Measurements from ENCODE around the gene TOR4A.

TOR4A gene

DNA sequence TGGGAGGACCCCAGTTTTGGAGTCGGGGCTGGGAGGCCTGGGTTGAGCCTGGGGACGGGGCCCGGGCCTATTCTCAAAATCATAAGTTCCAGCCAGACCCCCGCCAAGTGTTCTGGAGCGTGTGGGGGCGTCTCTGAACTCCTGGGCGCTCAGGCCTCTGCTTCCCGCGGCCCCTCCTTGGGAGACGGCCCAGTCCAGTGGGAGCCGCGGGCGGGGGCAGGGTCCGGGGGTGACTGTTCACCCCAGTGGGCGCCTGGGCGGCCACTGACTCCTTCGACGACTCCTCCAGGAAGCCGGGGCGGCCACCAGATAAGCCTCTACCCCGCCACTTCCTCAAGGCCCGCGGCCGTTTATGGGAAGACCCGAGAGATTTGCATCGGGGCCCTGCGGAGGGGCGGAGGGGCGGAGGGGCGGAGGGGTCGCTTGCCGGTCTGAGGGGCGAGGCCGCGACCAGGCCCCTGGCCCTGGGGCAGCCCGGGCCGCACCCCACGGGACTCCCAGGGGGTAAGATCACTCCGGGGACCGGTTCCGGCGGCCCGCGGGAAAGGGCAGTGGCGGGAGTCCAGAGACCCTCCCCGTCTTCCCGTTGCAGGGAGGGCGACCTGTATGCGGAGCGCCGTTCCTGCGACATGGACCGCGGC, 655 bp downstream of the TOR4A start:
- Histone ChIP-seq H3K27ac (replicated peaks) (peak overlapping the region; percentile 98), H3K4me3 (replicated peaks; ENCODE audit: insufficient read depth, low read length) (peak overlapping the region; percentile 81), H3K27me3 (ENCODE audit: insufficient read depth, poor library complexity, severe bottlenecking) (no peaks in the 10 kb centered on the region)
- peak; percentile 63 for TF ChIP-seq SPI1 (IDR thresholded peaks at IDR 0.05; ENCODE audit: borderline replicate concordance, low read depth)
- TF ChIP-seq, protein P1, sequence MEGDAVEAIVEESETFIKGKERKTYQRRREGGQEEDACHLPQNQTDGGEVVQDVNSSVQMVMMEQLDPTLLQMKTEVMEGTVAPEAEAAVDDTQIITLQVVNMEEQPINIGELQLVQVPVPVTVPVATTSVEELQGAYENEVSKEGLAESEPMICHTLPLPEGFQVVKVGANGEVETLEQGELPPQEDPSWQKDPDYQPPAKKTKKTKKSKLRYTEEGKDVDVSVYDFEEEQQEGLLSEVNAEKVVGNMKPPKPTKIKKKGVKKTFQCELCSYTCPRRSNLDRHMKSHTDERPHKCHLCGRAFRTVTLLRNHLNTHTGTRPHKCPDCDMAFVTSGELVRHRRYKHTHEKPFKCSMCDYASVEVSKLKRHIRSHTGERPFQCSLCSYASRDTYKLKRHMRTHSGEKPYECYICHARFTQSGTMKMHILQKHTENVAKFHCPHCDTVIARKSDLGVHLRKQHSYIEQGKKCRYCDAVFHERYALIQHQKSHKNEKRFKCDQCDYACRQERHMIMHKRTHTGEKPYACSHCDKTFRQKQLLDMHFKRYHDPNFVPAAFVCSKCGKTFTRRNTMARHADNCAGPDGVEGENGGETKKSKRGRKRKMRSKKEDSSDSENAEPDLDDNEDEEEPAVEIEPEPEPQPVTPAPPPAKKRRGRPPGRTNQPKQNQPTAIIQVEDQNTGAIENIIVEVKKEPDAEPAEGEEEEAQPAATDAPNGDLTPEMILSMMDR (IDR thresholded peaks at IDR 0.05; ENCODE audit: insufficient read depth, low read length): no peak
- peak in 1 of 2 experiments; percentile 53 for DNase-seq (ENCODE audit: low read depth in 1 of 2, low spot score in 1 of 2)

DNA sequence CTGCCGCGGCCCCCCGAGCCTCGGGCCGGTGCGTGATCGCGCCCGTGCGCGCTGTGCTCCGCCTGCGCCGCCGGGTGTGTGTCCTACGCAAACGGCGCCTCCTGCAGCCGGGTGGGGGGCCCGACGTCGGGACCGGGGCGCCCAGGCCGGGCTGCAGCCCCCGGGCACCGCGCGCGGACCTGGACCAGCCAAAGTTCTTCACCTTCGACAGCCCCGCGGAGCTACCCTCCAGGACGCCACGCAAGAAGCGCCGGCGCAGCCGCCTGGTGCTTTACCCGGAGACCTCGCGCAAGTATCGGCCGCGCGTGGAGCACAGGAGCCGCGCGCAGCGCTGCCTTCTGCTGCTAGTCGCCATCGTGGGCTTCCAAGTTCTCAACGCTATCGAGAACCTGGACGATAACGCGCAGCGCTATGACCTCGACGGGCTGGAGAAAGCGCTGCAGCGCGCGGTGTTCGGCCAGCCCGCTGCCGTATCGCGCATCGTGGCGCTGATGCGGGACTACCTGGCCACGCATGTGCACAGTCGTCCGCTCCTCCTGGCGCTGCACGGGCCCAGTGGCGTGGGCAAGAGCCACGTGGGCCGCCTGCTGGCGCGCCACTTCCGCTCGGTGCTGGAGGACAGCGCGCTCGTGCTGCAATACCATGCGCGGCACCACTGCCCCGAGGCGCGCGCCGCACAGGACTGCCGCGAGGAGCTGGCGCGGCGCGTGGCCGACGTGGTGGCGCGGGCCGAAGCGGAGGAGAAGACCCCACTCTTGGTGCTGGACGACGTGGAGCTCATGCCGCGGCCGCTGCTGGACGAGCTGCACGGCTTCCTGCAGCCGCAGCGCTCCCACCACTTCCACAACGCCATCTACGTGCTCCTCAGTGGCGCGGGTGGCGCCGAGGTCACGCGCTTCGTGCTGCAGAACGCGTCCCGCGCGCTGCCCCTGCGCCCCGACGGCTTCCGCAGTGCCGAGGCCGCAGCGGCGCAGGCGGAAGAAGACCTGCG, 1.5 kb downstream of the TOR4A start:
- H3K27ac ChIP-seq (replicated peaks): no peak overlapping the region
- H3K27me3 ChIP-seq (ENCODE audit: insufficient read depth, poor library complexity, severe bottlenecking): no peaks in the 10 kb centered on the region
- TF ChIP-seq, protein P1 (IDR thresholded peaks at IDR 0.05; ENCODE audit: insufficient read depth, low read length): no peak
- TF ChIP-seq SPI1 (IDR thresholded peaks at IDR 0.05; ENCODE audit: borderline replicate concordance, low read depth) (no peak), GABPA (IDR thresholded peaks at IDR 0.05; ENCODE audit: low read depth) (no peak), POLR2AphosphoS5 (IDR thresholded peaks at IDR 0.05; ENCODE audit: low read depth) (no peak)
- TF ChIP-seq, protein P2, sequence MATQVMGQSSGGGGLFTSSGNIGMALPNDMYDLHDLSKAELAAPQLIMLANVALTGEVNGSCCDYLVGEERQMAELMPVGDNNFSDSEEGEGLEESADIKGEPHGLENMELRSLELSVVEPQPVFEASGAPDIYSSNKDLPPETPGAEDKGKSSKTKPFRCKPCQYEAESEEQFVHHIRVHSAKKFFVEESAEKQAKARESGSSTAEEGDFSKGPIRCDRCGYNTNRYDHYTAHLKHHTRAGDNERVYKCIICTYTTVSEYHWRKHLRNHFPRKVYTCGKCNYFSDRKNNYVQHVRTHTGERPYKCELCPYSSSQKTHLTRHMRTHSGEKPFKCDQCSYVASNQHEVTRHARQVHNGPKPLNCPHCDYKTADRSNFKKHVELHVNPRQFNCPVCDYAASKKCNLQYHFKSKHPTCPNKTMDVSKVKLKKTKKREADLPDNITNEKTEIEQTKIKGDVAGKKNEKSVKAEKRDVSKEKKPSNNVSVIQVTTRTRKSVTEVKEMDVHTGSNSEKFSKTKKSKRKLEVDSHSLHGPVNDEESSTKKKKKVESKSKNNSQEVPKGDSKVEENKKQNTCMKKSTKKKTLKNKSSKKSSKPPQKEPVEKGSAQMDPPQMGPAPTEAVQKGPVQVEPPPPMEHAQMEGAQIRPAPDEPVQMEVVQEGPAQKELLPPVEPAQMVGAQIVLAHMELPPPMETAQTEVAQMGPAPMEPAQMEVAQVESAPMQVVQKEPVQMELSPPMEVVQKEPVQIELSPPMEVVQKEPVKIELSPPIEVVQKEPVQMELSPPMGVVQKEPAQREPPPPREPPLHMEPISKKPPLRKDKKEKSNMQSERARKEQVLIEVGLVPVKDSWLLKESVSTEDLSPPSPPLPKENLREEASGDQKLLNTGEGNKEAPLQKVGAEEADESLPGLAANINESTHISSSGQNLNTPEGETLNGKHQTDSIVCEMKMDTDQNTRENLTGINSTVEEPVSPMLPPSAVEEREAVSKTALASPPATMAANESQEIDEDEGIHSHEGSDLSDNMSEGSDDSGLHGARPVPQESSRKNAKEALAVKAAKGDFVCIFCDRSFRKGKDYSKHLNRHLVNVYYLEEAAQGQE (IDR thresholded peaks at IDR 0.05; ENCODE audit: insufficient replicate concordance, low read depth): no peak
- DNase-seq (ENCODE audit: low read depth in 1 of 2, low spot score in 1 of 2): no peak
- H3K4me3 ChIP-seq (replicated peaks; ENCODE audit: insufficient read depth, low read length): peak overlapping the region; percentile 81

DNA sequence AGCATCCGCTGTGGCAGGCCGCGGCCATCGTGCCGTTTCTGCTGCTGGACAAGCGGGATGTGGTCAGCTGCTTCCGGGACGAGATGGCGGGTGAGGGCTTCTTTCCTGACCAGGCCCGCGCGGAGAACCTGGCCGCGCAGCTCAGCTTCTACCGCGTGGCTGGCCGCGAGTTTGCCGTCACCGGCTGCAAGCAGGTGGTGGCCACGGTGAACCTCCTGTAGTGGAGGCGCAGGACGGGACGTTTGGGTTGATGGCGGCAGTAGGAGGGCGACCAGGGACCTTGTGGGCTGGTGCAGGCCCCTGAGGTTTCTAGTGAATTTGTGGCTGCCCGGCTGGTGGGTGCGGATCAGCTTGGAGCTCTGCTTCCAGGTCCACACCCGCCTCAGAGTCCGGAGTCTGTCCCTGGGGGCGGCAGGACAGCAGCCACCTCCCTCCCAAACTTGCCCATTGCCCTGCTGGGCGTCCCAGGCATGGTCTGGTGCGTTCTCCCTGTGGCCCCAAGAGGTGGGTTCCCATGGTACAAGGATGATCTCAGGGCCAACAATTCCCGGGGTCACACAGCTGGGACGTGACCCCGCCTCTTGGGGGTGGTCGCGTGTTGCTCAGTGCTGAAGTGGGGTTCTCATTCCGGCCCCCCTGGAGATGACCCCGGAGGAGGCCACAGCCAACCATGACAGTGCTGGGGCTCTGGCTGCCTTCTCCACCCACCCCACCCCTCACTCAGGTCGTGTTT, 2.4 kb downstream of the TOR4A start:
- Histone ChIP-seq H3K27ac (replicated peaks) (no peak overlapping the region), H3K4me3 (replicated peaks; ENCODE audit: insufficient read depth, low read length) (no peak overlapping the region), H3K27me3 (ENCODE audit: insufficient read depth, poor library complexity, severe bottlenecking) (no peaks in the 10 kb centered on the region)
- TF ChIP-seq GABPA (IDR thresholded peaks at IDR 0.05; ENCODE audit: low read depth): no peak
- TF ChIP-seq, protein P2 (IDR thresholded peaks at IDR 0.05; ENCODE audit: insufficient replicate concordance, low read depth): no peak
- TF ChIP-seq SPI1 (IDR thresholded peaks at IDR 0.05; ENCODE audit: borderline replicate concordance, low read depth): no peak
- TF ChIP-seq, protein P1 (IDR thresholded peaks at IDR 0.05; ENCODE audit: insufficient read depth, low read length): no peak
- no peak for TF ChIP-seq POLR2AphosphoS5 (IDR thresholded peaks at IDR 0.05; ENCODE audit: low read depth)
- DNase-seq (ENCODE audit: low read depth in 1 of 2, low spot score in 1 of 2): no peak

Measured in HL-60 (cell line).